ENCODE measurements around the gene DVL1.
A peak's percentile ranks its signal among the peaks of the same experiment; 100 is the strongest.

The DVL1 gene

DNA sequence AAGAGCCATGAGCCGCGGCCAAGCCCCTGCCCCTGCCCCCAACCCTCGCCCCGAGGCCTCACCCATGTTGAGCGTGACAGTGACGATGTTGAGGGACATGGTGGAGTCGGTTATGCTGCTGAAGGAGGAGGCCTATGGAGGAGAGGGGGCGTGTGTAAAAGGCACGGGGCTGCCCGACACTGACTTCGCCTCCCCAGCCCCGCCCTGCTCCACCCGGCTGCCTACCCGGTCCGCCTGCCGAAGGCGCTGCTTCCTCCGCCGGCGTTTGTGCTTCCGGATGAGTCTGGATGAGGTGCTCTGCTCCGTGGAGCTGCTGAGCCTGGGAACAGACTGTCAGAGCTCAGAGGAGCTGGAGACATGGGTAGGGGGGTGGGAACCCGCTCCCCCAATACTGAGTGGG lies 9.0 kb downstream of the DVL1 start:
- DNase-seq (ENCODE audit: low spot score) = no peak

DNA sequence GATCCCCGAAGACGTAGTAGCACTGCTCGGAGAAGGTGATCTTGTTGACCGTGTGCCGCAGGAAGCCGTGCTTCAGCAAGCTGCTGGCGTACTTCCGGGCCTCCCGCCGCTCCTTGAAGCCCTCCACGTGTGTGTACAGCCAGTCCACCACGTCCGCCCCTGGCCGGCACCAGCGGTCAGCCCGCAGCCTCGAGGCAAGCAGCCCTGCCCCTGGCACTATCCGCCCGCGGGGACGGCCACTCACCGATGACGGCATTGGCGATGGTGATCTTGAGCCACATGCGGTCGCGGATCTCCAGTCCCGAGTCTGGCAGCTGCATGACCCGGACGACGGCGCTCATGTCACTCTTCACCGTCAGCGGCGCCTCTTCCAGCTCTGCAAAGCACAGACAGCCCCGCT lies 10.9 kb downstream of the DVL1 start:
- no peak for DNase-seq (ENCODE audit: low spot score)

DNA sequence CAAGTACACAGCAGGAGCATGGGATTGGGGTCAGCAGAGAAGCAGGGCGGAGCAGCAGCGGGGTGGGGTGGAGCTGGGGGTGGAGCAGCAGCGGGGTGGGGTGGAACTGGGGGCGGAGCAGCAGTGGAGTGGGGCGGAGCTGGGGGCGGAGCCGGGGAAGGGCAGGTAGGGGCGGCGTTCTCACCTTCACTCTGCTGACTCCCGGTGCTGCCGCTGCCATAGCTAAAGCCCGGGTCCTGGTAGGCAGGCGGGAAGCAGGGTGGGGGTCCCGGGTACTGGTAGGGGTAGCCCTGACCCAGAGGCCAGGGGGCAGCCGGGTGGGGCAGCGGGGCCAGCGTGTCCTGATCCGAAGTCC lies 11.4 kb downstream of the DVL1 start:
- peak; percentile 57 for DNase-seq (ENCODE audit: low spot score)

DNA sequence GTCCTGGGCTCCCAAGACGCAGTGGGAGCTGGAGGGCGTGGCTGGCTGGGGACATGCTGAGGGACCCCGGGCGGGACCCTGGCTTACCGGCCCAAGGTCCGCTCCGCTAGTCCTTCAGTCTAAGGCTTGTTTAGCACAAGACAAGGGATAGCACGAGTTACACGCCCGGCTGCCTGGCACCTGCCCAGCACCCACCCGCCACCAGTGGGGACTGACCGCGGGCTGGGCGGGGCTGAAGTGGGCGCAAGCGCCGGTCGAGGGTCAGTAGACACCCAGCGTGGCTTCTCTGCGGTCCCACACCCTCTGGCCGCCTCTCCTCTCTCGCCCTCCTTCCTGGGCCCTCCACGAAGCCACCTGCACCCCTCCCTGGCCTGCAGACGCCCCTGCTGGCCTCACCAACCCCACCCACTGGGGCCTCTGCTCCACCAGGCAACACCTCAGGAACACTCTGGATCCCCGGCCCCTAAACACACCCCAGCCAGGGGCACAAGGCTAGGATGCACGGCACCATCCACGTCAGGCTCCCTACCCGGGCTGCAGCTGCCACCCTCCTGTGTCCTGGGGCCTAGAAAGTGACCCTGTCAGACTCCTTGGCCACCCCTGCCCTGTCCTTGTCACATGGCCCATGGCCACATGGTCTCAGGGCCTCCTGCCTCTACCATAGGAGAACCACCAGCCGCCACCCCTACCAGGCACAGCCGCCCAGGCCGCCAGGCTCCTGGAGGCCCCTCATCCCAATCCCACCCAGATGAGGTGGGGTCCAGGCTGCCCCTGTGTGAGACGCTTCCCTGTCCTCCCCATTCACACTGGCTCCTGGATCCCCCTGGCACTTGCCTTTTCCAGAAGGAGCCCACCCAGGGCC lies 12.1 kb downstream of the DVL1 start:
- DNase-seq (ENCODE audit: low spot score) = no peak

DNA sequence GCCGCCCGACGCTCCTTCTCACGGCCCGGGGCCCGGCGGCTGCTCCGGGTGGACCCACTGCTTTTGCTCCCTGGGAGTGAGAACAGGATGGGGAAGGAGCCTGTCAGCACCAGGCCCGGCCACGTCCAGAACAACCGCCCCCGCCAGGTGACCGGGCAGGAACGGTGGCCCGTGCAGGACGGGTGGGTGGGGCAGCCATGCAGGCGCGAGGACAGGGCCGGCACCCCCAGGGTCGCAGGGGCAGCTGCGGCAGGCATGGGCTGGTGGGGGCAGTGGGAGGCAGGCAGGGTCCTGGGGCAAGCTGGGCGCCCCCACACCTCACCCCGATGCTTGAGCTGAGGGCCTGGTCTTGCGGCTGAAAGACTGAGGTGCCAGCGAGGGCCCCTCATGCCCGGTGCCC lies 12.8 kb downstream of the DVL1 start:
- no peak for DNase-seq (ENCODE audit: low spot score)

DNA sequence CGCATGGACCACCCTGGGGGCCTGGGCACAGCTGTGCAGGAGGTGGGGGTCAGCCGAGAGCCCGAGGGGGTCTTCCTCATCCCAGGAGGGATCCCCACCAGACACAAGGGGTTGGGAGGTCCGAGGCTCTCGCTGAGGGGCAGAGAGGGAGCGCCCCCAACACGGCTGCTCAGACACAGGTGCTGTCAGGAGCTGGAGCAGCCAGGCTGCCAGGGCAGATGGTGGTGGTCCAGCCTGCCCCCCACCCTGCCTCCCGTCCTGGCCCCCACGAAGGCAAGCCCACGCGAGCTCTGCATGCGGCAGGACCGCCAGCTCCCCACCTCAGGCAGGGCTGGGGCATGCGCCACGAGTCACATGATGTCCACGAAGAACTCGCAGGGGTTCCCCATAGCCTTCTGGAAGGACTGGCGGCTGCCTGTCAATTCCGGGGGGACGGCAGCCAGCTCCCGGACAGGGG lies 13.4 kb downstream of the DVL1 start:
- no peak for DNase-seq (ENCODE audit: low spot score)

DNA sequence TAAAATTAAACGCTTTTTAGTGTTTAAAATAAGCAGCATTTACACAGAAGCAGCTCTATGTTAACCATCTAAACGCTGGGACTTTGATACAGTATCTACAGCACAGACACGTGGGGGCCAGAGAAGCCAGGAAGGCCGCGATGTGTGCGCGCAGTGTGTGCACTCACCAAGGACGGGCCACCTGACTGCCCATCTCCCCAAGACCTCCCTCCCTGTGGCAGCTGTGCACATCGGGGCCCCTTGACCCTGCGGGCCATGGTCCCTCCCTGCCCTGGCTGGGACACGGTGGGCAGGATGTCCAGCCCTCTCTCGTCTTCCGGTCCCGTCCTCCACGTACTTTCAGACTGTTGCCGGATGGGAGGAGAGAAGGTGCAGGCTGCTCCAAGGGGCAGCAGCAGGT lies 13.9 kb downstream of the DVL1 start:
- DNase-seq (ENCODE audit: low spot score) = no peak

DNA sequence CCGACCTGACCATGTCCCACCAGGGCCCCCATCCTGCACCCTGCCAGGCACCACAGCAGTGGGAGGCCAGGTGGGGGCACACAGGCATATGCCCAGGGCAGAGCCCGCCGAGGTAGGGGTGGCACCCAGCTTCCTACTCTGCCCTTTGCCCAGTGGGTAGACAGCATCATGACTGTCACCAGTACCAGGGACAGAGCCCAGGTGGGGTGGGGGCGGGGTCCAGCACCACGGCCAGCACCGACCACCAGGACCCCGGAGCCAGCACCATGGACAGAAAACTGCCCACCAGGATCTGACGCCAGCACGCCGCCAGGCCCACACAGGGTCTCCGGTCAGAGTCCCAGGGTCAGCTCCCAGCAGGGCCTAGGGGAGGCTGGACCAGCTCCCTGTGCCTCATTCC lies 14.4 kb downstream of the DVL1 start:
- no peak for DNase-seq (ENCODE audit: low spot score)

DNA sequence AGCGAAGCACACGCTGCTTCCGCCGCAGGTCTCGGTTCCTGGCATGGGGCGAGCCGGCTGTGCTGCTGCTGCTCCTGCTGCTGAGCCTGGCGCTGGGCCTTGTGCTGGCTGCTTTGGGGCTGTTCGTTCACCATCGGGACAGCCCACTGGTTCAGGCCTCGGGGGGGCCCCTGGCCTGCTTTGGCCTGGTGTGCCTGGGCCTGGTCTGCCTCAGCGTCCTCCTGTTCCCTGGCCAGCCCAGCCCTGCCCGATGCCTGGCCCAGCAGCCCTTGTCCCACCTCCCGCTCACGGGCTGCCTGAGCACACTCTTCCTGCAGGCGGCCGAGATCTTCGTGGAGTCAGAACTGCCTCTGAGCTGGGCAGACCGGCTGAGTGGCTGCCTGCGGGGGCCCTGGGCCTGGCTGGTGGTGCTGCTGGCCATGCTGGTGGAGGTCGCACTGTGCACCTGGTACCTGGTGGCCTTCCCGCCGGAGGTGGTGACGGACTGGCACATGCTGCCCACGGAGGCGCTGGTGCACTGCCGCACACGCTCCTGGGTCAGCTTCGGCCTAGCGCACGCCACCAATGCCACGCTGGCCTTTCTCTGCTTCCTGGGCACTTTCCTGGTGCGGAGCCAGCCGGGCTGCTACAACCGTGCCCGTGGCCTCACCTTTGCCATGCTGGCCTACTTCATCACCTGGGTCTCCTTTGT lies 15.5 kb downstream of the DVL1 start:
- DNase-seq (ENCODE audit: low spot score) = no peak

DNA sequence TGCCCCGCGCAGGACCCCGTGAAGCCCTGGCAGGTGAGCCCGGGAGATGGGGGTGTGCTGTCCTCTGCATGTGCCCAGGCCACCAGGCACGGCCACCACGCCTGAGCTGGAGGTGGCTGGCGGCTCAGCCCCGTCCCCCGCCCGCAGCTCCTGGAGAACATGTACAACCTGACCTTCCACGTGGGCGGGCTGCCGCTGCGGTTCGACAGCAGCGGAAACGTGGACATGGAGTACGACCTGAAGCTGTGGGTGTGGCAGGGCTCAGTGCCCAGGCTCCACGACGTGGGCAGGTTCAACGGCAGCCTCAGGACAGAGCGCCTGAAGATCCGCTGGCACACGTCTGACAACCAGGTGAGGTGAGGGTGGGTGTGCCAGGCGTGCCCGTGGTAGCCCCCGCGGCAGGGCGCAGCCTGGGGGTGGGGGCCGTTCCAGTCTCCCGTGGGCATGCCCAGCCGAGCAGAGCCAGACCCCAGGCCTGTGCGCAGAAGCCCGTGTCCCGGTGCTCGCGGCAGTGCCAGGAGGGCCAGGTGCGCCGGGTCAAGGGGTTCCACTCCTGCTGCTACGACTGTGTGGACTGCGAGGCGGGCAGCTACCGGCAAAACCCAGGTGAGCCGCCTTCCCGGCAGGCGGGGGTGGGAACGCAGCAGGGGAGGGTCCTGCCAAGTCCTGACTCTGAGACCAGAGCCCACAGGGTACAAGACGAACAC lies 16.3 kb downstream of the DVL1 start:
- no peak for DNase-seq (ENCODE audit: low spot score)

DNA sequence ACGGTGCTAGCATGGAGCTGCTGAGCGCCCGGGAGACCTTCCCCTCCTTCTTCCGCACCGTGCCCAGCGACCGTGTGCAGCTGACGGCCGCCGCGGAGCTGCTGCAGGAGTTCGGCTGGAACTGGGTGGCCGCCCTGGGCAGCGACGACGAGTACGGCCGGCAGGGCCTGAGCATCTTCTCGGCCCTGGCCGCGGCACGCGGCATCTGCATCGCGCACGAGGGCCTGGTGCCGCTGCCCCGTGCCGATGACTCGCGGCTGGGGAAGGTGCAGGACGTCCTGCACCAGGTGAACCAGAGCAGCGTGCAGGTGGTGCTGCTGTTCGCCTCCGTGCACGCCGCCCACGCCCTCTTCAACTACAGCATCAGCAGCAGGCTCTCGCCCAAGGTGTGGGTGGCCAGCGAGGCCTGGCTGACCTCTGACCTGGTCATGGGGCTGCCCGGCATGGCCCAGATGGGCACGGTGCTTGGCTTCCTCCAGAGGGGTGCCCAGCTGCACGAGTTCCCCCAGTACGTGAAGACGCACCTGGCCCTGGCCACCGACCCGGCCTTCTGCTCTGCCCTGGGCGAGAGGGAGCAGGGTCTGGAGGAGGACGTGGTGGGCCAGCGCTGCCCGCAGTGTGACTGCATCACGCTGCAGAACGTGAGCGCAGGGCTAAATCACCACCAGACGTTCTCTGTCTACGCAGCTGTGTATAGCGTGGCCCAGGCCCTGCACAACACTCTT lies 17.0 kb downstream of the DVL1 start:
- DNase-seq (ENCODE audit: low spot score) = no peak

DNA sequence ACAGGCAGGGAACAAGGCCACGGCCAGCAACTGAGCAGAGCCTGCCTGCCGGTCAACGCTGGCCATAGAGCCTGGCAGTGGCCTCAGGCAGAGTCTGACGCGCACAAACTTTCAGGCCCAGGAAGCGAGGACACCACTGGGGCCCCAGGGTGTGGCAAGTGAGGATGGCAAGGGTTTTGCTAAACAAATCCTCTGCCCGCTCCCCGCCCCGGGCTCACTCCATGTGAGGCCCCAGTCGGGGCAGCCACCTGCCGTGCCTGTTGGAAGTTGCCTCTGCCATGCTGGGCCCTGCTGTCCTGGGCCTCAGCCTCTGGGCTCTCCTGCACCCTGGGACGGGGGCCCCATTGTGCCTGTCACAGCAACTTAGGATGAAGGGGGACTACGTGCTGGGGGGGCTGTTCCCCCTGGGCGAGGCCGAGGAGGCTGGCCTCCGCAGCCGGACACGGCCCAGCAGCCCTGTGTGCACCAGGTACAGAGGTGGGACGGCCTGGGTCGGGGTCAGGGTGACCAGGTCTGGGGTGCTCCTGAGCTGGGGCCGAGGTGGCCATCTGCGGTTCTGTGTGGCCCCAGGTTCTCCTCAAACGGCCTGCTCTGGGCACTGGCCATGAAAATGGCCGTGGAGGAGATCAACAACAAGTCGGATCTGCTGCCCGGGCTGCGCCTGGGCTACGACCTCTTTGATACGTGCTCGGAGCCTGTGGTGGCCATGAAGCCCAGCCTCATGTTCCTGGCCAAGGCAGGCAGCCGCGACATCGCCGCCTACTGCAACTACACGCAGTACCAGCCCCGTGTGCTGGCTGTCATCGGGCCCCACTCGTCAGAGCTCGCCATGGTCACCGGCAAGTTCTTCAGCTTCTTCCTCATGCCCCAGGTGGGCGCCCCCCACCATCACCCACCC lies 17.9 kb downstream of the DVL1 start, which contains the start of gene TAS1R3:
Gene TAS1R3, plus strand, starts transcription at position 213 of the 898 bp plus-strand sequence. Its CDS starts 66 bp downstream, at position 279.
- DNase-seq (ENCODE audit: low spot score) = no peak

DNA sequence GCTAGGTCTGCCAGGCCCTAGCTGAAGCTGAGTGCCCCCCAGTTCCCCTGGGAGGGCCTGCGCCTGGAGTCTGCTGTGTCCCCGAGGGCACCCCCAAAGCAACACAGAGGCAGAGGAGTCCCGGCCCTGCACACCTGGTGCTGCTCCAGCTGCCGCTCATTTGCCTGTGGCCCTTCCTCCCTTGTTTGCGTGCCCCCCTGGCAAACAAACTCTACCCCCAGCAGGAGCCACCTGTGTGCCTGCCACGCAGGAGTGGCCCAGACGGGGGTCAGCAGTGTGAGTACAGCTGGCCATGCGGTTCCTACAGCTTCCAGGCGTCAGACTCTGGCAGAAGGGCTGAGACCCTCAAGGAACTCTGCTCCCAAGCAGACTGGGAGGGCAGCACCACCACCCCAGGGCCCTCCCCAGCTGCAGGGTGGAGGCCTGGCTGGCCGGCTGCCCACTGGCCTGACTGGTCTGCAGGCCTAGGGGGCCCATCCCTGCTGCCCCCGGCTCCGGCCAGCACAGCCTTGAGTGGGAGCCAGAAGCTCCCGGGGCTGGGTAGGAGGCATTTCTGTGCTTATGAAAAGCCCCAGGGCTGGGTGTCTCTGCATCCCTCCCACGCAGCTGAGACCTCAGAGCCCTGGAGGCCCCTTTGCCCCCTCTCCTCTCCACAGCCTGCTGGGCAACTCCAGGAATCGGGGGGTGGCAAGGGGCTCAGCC lies 18.7 kb downstream of the DVL1 start:
- no peak for DNase-seq (ENCODE audit: low spot score)

DNA sequence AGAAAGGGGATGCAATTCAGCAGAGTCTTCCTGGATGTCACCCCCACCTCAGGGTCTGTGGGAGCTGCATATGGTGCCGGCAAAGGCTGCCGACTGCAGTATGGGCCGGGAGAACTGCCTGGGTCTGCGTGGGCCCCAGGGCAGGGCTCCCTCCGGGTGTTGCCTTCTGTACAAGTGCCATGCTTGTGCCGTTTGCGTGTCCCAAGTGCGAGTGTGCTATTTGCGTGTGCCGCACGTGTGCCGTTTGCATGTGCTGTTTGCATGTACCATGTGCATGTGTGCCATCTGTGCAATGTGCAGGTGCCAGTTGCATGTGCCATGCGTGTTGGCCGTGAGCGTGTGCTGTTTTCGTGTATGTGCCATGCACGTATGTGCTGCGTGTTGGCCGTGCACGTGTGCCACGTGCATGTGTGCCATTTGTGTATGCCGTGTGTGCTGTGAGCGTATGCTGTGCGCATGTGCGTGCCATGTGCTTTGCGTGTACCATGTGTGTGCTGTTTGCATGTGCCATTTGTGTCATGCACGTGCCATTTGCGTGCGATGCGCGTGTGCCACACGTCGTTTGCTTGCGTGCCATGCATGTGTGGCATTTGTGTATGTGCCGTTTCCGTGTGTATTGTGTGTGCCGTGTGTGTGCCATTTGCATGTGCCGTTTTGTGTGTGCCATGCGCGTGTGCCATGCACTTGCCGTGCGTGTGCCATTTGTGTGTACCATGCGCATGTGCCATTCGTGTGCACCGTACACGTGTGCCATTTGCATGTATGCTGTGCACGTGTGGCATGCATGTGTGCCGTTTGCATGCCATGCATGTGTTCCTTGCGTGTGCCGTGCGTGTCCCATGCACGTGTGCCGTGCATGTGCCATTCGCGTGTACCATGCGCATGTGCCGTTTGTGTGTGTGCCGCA lies 19.7 kb downstream of the DVL1 start:
- DNase-seq (ENCODE audit: low spot score) = no peak

DNA sequence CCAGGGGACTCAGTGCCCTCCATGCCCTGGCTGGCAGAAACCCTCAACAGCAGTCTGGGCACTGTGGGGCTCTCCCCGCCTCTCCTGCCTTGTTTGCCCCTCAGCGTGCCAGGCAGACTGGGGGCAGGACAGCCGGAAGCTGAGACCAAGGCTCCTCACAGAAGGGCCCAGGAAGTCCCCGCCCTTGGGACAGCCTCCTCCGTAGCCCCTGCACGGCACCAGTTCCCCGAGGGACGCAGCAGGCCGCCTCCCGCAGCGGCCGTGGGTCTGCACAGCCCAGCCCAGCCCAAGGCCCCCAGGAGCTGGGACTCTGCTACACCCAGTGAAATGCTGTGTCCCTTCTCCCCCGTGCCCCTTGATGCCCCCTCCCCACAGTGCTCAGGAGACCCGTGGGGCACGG lies 21.0 kb downstream of the DVL1 start:
- DNase-seq (ENCODE audit: low spot score) = no peak

DNA sequence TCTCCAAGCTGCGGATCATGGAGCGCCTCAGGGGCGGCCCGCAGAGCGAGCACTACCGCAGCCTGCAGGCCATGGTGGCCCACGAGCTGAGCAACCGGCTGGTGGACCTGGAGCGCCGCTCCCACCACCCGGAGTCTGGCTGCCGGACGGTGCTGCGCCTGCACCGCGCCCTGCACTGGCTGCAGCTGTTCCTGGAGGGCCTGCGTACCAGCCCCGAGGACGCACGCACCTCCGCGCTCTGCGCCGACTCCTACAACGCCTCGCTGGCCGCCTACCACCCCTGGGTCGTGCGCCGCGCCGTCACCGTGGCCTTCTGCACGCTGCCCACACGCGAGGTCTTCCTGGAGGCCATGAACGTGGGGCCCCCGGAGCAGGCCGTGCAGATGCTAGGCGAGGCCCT lies 21.9 kb downstream of the DVL1 start:
- no peak for DNase-seq (ENCODE audit: low spot score)

DNA sequence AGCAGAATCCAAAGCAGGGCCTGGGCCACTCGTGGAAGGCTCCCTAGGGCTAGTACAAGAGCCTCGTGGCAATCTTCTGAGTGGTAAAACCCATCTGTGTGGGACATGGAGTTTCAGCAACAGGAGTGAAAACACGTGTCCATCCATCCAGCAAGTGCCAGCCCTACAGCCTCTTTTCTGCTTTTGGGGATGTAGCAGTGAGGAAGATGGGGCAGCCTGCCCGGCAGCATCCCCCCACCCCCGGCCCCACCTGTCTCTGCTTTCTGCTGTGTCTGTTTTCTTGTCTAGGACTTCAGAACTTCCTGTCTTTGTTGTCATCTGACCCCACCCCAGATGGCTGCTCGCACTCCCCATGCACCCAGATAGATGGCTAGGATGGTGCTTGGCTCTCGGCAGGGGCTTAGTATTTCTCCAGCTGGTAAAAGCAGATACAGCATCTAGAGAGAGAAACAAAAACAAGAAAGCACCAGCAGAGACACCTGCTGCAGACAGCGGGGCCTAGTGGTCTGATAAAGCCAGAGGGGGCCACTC lies 23.1 kb downstream of the DVL1 start:
- DNase-seq (ENCODE audit: low spot score) = peak; percentile 66

DNA sequence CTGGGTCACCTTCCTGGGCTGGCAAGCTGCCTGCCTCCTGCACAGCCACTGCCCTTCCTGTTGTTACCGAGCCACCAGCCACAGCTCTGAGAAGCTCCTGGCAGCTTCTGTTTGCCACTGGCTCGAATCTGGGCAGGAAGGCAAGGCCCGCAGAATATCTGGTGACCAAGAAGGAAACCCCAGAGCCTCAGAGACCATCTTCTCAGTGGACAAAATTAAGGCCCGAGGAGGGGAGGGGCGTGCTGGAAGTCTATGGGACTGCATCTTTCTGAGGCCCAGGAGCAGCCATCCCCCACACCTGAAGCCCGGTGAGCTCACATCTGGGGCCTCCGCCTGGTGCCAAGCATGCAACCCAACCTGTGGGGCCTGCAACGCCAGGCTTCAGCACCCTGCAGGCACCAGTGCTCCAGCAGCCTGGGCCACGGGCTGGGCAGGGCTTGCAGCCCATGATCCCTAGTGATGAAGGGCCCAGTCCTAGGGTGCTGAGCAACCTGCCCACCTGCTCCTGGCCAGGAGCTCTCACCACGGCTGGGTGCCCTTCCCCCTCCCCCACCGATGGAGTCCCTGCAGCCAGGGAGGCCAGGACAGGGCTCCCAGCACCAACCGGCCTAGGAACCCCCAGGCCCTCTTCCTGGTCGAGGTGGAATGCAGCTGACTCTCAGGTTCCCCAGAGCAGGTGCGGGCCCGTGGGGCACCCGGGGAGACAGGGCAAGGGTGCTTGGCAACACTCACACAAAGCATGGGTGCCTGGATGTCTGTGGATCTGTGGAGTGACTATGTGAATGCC lies 23.7 kb downstream of the DVL1 start:
- peak; percentile 54 for DNase-seq (ENCODE audit: low spot score)
